Middle frontal gyrus (tissue), 1 donor: ENCODE measurements around the gene EZH1.
"Not testable (repeated sequence)": the region's sequence is repeated elsewhere in the genome, so short reads cannot be mapped to it uniquely, and the experiment has no call there.

Experiments
- DNase-seq: peaks from one replicate; pipeline ENCODE4 v3.0.0-alpha.2; 2015; ENCODE audit warnings: low spot score; ENCODE audit errors: extremely low spot score

Gene EZH1

DNA sequence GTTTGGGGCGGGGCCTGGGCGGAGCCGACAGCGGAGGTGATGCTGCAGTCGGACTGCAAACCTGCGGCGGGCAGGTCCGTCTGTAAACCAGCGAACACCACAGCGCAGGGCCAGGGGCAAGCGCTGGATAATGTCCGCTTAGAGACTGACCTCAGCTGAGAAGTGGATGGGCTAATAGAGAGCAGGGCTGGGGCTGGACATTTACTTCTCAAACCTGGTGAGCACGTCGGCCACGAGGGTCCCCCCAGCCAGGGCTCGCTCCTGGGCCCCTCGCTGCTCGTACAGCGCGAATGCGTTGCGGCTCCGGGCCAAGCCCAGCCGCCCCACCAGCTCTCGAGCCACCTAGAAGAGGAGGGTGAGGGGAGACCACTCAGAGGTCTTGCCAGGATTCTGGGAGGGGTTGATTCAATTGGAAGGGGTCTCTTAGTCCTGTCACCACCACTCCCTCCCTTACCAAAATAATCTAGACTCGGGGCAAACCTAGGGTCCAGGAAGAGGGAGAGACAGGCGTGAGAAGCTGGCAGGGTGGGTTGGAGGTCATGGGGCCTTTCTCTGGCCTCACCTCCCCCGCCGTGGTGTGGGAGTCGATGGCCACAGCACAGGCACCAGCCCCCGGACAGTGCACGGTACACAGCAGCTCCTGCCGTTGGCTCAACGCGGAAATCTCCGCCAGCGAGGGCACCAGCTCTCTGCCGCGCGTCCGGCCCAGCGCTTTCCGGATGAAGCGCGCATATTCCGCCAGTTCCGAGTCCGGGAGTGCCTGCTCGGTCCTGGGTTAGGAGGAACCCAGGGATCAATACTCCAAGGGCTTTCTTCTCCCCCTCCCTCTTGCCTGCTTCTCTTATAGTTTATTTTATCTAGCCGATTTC lies 73.8 kb downstream of the EZH1 start:
- DNase-seq = no peak

DNA sequence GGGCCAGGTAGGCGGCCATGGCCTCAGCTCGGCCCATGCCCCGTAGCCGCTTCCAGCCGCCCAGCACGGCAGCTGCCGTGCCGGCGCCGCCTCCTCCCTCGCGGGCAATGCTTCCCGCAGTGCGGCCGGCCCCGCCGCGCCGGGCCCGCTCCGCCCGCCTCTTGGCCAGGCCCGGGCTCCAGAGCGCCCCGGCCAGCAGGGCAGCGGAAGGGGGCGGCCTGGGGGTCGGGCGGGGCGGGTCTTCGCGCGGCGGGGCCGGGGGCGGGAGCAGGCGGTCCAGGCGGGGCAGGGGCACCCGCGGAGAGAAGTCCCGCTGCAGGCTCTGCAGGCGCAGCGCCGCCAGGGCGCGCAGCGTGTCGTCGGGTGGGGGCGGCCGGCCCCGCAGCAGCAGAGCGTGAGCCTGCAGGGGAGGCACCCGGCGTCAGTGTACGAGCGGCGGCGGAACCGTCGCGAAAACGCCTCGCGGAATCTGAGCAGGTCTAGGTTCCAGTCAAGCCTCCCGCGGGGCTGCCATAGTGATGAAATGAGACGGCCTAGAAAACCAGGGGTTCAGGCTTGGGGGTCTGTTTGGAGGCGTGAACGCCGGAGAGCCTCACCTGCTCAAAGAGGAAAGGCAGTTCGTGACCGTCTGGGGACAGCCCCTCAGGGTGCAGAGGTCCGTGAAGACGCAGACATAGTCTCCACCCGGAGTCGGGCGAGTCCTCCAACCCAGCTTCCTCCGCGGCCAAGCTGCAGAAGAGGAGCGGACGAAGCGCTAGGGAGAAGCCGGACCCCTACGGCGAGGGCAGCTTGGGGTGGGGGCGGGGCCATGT lies 74.7 kb downstream of the EZH1 start:
- no peak for DNase-seq

DNA sequence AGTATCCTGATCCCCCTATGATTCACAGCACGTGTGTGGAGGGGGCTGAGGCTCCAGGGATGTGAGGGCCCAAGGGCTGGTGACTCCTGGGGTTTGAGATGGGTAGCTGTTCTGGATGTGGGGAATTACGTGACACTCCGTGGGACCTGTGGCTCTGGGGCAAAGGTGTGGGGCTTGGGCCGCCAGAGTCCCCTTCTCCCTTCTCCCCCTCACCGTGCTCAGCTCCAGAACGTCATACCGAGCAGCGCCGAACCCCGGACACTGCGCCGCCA lies 75.2 kb downstream of the EZH1 start:
- no peak for DNase-seq

DNA sequence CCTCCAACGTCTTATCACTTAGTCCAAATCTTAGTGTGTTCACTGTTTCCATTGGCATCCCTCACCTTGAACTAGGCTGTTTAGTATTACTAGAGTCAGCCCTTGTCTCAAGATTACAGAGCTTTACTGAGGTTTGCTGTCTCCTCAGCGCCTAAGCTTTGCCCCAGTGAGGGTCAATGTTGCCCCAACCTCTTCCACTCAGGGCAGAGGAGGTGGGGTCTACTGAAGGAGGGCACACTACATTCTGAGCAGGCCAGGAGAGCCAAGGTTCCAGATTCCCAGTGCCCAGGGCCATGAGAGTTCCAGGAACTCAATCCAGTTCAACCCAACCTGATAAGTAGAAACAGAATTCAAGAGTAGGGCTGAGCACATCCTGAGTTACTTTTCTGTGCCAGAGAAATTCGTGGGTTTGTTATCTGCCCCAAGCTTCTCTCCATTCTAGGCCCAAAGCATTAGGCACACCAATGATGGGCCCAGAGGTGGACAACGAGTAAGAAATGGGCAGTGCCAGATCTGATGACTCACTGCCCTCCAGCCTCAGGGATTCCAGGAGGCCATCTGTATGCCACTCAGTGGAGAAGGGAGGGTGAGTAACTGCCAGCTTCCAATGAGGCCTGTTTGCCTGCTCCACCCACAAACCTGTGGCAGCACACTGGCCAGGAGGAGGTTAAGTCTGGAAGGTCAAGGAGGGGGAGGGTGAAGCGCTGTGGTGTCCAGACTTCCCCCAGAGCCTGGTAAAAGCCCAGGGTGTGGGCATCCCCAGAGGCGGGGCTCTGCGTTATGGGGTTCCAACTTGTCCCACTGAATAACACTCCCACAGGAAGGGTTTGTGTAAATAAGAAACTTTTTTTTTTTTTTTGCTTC lies 77.5 kb downstream of the EZH1 start:
- DNase-seq = no peak

DNA sequence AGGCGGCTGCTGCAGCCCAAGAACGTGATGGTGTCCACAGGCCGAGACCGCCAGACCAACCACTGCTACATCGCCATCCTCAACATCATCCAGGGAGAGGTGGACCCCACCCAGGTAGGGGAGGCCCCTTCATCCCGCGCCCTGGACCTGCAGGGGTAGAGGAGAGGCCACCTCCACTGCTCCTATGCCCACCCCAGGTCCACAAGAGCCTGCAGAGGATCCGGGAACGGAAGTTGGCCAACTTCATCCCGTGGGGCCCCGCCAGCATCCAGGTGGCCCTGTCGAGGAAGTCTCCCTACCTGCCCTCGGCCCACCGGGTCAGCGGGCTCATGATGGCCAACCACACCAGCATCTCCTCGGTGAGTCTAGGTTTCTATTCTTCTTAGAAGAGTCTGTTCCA lies 78.7 kb downstream of the EZH1 start:
- DNase-seq = not testable (repeated sequence)

DNA sequence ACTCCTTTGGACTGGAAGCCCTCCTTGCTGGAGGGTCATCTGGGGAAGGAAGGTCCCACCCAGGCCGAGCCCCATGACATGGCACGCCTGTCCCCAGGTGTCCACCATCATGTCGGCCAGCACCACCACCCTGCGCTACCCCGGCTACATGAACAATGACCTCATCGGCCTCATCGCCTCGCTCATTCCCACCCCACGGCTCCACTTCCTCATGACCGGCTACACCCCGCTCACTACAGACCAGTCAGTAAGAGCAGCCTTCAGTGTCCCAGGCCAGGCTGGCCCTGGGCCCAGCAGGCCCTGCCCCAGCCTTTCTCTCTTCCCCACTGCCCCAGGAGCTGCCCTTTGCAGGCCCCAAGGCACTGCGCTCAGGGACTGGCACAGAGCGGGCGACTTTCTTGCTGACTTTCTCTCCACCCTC lies 79.2 kb downstream of the EZH1 start:
- no peak for DNase-seq

DNA sequence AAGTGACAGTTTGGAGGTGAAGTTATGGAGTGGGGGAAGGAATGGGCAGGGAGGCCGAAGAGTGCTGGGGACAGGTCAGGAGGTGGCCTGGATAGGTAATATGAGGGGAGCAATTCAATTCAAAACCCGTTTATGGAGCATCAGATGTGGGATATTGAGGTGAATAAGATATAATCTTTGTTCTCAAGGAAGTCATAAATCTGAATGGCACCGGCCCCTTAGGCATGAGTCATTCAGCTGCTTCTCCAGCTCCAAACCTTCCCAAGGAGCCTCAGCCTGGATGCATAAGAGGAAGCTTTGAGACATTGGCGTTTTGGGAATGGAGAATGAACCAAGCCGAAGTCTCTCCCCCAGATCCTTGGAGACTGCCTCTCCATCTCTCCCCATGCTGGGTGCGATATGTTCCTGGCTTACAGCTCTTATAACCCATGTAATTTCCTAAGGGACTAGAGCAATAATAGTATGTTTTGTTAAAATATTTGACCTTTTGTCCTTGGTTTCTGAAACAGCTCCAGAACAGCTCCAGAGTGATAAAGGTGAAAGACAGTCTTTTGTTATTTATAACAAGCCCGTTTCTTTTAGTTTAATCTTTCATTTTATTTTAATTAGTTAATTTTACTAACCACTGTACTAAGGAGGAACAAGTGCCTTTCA lies 84.0 kb downstream of the EZH1 start:
- DNase-seq = no peak

DNA sequence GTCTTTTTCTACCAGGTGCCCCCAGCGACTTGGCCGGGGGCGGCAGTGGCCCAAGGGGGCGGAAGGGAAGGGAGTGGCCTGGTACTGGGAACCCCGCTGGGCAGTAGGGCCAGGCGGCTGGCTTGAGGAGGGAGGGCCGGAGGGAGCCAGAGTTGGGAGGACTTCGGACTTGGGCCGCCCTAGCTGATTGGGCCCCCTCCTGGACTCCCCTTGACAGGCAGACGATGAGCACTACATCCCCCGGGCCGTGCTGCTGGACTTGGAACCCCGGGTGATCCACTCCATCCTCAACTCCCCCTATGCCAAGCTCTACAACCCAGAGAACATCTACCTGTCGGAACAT lies 84.9 kb downstream of the EZH1 start:
- DNase-seq = not testable (repeated sequence)

DNA sequence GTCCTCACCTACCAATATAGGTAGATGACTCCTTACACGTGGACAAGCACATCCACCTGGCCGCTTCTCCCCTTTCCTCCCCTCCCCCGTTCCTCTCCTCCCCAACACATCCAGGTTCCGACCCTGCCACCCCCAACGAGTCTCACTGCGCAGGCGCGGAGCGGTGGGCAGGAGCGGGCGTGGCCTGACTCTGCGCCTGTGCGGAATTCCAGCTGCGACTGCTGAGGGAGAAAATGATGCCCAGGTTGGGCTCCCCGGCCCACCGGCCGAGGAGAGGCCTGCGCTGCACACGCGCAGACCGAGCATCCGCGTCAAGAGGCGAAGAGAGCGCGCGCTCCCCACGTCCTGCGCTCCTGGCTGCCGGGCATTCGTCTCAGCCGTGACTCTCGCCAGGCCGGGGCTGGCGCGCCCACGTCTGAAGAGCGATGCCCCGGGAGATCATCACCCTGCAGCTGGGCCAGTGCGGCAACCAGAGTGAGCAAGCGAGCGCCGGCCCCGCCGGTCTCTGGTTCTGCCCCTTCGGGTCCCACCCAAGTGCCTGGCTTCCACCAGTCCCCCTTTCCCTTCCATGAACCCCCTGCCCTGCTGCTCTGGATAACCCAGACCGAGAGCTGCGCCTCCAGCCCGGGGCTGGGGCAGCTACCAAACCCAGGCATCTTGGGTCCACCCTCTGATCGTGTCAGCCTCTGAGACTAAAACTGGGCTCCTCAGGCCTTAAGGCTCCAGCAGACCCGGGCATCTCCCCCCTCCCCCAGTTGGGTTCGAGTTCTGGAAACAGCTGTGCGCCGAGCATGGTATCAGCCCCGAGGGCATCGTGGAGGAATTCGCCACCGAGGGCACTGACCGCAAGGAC lies 85.5 kb downstream of the EZH1 start, which contains the start of gene TUBG2:
TSS of gene TUBG2 (plus strand) at position 206 of the 853 bp plus-strand sequence. CDS start at position 426, 220 bp downstream.
- peak; percentile 79 for DNase-seq

DNA sequence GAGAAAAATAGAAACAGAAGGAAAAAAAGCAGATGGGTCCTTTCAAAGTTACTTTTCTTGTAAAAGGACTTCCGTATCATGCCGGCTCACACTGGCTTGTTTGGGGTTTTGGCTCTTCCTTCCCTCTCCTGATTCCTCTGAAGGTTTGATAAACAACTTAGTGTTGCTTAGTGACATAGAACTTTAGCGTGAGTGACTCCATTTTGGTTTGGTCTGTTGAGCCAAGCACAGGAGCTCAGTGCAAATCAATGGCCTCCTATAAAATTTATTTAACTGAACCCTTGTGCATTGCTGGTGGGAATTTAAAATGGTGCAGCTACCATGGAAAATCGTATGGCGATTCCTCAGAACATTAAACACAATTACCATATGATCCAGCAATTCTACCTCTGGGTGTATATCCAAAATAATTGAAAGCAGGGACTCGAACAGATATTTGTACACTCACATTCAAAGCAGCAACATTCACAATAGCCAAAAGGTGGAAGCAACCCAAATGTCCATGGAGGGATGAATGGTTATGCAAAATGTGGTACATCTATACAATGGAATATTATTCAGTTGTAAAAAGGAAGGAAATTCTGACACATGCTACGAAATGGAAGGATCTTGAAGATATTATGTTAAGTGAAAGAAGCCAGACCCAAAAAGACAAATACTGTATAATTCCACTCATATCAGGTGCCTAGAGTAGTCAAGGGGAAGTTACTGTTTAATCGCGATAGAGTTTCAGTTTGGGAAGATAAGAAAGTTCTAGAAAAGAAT lies 86.8 kb downstream of the EZH1 start:
- DNase-seq = no peak

DNA sequence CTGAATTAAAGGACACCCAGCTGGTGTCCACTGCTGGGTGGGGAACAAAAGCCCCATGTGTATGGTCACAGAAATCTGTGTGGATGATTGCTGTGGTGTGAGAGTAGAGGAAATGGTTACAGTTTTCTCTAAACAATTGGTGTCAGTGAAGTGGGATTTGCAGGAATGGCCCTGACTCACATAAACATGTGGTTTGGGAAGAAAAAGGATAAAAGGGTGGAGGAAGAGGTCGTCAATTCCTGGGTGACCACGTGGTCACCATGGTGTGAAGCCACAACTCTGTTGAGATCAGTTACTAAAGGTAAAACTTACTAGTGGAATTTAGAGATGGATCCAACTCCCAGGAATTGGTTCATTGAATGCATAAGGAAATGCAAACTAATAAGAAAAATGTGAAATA lies 89.3 kb downstream of the EZH1 start:
- DNase-seq = no peak

DNA sequence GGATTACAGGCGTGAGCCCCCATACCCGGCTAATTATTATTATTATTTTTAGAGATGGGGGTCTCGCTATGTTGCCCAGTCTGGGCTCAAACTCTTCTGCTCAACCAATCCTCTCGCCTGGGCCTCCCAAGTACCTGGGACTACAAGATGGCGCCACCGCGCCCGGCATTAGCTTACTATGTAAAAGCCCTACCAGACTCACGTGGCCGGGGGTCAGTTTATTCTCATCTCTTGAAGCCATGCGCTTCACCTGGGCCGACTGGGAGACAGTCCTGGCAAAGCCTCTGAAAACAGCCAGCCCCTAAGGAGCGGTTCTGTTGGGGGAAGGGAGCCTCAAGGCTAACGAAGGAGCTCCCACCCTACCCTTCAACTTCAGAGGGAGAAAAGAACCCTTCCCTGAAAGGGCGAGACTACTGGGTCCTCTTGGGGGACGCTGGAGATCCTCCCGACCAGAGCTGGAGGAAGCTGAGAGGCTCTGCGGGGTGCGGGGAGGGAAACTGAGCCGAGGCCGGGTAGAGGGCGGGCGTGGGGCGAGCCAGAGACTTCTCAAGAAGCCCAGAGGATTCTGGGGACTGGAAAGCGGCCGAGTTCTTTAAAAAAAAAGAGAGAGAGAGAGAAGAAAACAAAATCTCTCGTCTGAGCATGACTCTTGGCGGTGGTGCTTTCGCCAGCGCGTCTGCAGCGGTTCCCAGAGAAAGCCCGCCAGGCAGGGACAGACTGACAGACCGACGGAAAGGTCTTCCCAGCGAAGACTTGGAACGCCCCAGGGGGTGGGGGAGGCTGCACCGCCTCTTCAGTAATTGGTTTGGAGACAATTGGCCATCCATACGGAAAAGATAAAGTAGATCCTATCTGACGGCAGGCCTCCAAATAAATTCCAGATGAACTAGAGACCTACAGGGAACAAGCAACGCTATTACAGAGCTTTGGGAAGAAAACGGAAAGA lies 91.4 kb downstream of the EZH1 start:
- no peak for DNase-seq

DNA sequence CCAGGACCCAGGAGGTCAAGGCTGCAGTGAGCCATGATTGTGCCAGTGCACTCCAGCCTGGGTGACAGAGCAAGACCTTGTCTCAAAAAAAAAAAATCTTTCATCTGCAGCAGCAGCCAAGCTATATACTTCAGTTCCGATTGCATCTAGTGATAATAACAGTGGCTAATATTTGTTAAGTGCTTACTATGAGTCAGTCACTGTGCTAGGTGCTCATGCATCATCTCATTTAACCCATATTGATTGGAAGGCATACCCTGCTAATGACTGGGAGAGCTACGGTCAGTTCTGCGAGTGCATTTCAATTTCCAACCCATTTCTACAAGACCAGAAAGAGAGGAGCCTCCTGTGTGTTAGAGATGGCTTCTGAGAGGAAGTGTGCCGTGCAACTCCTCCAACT lies 93.4 kb downstream of the EZH1 start:
- DNase-seq = no peak
